ENCODE measurements around the gene ADAMTSL1. TPM values are rescaled to one million over a fixed set of nuclear protein-coding genes. Genes with fewer than 3 reads are reported as not detected.

ADAMTSL1 gene
- total RNA-seq, 1 experiment from 2014 or later, result not detected

GRCh38 chr9:18905883-18906629 lies 432.1 kb downstream of the ADAMTSL1 start (continued):
- TF ChIP-seq ZBTB33 (IDR thresholded peaks at IDR 0.05; ENCODE audit: extremely low read depth, insufficient replicate concordance, low read length) (no peak), EGR1 (IDR thresholded peaks at IDR 0.05; ENCODE audit: low read depth) (no peak), SP1 (IDR thresholded peaks at IDR 0.05; ENCODE audit: low read depth) (no peak), ATF3 (IDR thresholded peaks at IDR 0.05) (no peak)

GRCh38 chr9:18906656-18907395 lies 432.9 kb downstream of the ADAMTSL1 start:
- no peak for ATAC-seq
- POLR2A ChIA-PET, result no interaction called here
- Histone ChIP-seq H3K4me1 (ENCODE audit: control insufficient read depth in 1 of 2, insufficient read depth in 2 of 2, low read length in 2 of 2) (no peaks in the 10 kb centered on the region), H4K20me1 (ENCODE audit: insufficient read depth) (no peaks in the 10 kb centered on the region), H3K9me3 (ENCODE audit: control insufficient read depth in 1 of 2, insufficient read depth in 1 of 2, low read depth in 1 of 2, low read length in 2 of 2) (no peaks in the 10 kb centered on the region), H3K9me2 (ENCODE audit: insufficient read depth) (no peaks in the 10 kb centered on the region), H3K79me2 (ENCODE audit: insufficient read depth, low read length) (no peaks in the 10 kb centered on the region), H3K27me3 (ENCODE audit: insufficient read depth, low read length) (peaks cover 19% of the 10 kb centered on the region), H3K4me2 (ENCODE audit: low read length) (no peak overlapping the region), H3K4me3 (replicated peaks in 1 of 2; ENCODE audit: low read depth in 1 of 2, low read length in 2 of 2) (no peak overlapping the region), H3K9ac (ENCODE audit: low read length) (no peak overlapping the region), H2AFZ (ENCODE audit: low read depth, low read length, poor library complexity, severe bottlenecking) (no peak overlapping the region), H3K27ac (ENCODE audit: low read depth, low read length) (no peak overlapping the region), H3K36me3 (ENCODE audit: control insufficient read depth in 1 of 2, insufficient read depth in 2 of 2, low read length in 2 of 2) (no peaks in the 10 kb centered on the region)
- no TSS peak for BruUV-seq (replicated peaks)
- RAD21 ChIA-PET (ENCODE audit: low non-redundant PET in 1 of 2, low total read pairs in 2 of 2, uncharacterized antibody in 2 of 2, unreplicated experiment in 2 of 2), result no interaction called here
- intact Hi-C loops (cut with micrococcal nuclease), result no loop called here
- CTCF ChIA-PET, result no interaction called here
- no peak for DNase-seq (ENCODE audit: low read depth, low spot score)
- TF ChIP-seq REST (IDR thresholded peaks at IDR 0.05; ENCODE audit: low read depth) (no peak), EZH2phosphoT487 (IDR thresholded peaks at IDR 0.05; ENCODE audit: borderline replicate concordance) (no peak), JUND (IDR thresholded peaks at IDR 0.05) (no peak), CBX3 (IDR thresholded peaks at IDR 0.05; ENCODE audit: low read depth) (no peak), TCF7L2 (IDR thresholded peaks at IDR 0.05; ENCODE audit: borderline replicate concordance, extremely low read depth, insufficient read depth, insufficient read length) (no peak), RAD21 (IDR thresholded peaks at IDR 0.05; ENCODE audit: low read depth) (no peak), SRF (IDR thresholded peaks at IDR 0.05; ENCODE audit: low read depth) (no peak), ZFX (IDR thresholded peaks at IDR 0.05) (no peak), YY1 (IDR thresholded peaks at IDR 0.05; ENCODE audit: extremely low read depth, insufficient replicate concordance, low read depth, low read length) (no peak), SIN3A (IDR thresholded peaks at IDR 0.05; ENCODE audit: low read depth) (no peak), SP1 (IDR thresholded peaks at IDR 0.05; ENCODE audit: low read depth) (no peak), CTCF (IDR thresholded peaks at IDR 0.05 in 2 of 3, conservative IDR thresholded peaks at IDR 0.05 in 1 of 3; ENCODE audit: borderline replicate concordance in 1 of 3, insufficient read depth in 1 of 3, low read depth in 2 of 3, low read length in 2 of 3) (no peak), ELF1 (IDR thresholded peaks at IDR 0.05; ENCODE audit: borderline replicate concordance, low read depth) (no peak)
